Measurements from ENCODE around the gene OR2T2.
"Not testable (repeated sequence)": the region's sequence is repeated elsewhere in the genome, so short reads cannot be mapped to it uniquely, and the experiment has no call there.

Gene OR2T2

DNA sequence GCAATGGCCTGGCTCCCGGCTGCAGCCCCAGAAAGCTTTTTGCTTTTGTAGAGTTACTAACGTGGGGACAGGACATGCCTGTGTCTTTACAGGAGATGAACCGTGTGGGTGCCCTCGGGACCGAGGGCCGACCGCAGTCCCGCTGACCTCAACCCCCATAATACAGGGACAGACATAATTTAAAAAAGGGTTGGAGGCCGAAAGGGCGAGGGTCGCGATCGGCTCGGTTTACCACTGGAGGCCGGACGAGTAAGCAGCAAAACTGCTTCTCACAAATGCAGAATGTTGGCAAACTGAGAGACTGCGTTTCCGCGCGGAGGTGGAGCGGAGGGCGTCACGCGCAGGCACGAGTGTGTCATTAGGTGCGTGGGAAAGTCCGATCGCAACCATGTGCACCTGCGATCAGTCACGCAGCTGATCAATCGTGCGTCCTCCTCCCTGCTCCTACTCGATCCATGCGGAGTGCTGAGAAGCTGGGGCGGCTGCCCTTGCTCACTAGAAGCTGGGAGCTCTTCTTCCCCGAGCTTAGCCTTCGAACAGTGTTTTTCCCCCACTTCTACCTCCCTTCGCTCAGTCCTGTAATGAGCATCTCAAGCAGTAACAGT lies 11.5 kb upstream of the OR2T2 start:
- not testable (repeated sequence) for DNase-seq (ENCODE audit: low read depth); H3K4me3 ChIP-seq (ENCODE audit: low read length)

DNA sequence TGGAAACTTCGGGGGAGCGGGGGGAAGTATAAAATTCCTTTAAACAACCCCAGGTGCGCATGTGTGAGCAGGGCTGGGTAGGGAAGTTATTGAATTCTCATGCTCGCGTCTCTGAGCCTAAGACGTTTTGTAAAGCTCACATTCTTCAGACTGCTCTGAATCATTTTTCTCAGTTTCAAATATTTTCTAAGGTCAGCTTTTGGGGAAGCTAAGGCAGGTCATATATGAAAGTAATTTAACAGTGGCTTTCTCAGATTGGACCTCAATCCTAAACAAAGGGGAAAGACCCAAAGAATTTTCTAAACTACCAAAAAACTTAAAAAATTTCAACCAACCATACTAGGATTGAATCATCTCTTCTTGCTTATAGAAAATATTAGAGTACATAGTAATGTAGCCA lies 10.5 kb upstream of the OR2T2 start:
- DNase-seq (ENCODE audit: low read depth); H3K4me3 ChIP-seq (ENCODE audit: low read length): not testable (repeated sequence)

DNA sequence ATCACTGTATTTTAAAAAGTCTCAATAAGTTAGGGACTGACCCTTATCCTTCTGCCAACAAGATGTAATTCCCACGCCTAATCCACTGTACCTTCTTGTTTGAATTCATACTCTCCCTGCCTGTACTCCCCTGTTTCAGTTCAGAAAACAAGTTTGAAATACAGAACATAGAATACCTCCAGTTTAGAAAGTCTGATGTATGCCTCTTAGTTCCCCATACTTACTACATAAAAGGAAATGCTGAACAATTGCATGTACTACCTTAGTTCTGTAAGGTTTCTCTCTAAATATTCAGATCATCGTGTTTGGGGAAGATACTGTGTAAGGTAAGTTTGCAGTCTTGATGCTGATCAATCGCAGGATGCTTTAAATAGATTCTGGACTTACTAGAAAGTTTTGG lies 9.1 kb upstream of the OR2T2 start:
- H3K4me3 ChIP-seq (ENCODE audit: low read length); DNase-seq (ENCODE audit: low read depth): not testable (repeated sequence)

DNA sequence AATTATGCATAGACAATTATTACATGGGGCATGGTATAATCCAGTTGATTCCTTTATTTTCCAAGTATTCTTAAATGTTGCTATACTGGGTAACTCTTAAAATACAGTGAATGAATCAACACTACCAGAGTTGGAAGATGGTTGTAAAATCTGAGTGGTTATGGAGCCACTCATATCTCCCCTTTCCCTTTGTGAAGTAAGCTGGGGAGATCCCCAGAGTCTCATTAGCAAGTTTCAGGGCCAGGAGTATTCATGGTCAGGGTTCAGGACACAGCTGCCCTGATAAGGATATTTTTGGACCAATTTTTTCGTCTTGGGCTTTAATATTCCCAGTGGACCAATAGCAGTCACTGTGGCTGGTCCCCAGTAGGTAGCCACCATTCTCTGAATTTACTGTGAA lies 6.8 kb upstream of the OR2T2 start:
- not testable (repeated sequence) for DNase-seq (ENCODE audit: low read depth); H3K4me3 ChIP-seq (ENCODE audit: low read length)

DNA sequence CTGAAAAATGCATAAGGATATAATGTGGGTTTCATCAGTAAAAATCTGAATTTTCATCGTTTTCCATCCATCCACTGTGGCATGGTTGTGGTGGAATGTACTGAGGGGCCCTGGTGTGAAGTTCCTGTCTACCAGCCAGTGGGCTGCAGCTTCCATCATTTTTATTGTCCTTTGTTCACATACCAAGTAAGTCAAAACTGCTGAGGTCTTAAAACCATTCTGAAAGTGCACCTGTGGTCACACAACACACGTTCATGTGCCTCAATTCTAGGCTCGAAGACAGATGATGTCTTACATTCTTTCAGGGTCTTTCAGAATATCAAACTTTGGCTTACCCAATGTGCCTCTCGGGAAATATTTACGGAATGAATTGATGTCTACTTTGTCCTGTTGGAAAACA lies 6.2 kb upstream of the OR2T2 start:
- DNase-seq (ENCODE audit: low read depth); H3K4me3 ChIP-seq (ENCODE audit: low read length): not testable (repeated sequence)

DNA sequence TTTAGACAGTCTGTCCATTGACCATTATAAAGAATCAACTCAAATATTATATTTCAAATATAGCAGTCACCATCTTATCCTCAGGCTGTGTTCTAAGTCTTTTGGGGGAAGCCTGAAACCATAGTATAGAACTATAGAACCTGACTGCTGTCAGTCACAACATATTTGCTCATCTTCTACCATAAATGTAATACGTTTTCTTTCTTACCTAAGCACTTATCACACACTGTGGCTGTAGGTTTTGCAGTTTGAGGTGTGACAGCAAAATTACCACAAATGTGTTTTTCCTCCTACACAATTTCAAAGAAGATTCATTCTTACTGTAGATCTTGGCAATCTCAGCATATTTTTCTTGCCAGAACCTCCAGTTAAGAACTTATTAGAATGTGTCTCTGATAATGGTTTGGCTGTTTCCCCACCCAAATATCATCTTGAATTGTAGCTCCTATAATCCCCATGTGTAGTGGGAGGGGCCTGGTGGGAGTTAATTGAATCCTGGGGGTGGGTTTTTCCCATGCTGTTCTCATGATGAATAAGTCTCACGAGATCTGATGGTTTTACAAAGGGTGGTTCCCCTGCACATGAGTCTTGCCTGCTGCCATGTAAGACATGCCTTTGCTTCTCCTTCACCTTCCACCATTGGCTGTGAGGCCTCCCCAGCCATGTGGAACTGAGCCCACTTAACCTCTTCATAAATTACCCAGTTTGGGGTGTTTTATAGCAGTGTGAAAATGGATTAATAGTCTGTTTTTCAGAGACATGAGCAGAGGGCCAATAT lies 2.7 kb upstream of the OR2T2 start:
- not testable (repeated sequence) for DNase-seq (ENCODE audit: low read depth); H3K4me3 ChIP-seq (ENCODE audit: low read length)

DNA sequence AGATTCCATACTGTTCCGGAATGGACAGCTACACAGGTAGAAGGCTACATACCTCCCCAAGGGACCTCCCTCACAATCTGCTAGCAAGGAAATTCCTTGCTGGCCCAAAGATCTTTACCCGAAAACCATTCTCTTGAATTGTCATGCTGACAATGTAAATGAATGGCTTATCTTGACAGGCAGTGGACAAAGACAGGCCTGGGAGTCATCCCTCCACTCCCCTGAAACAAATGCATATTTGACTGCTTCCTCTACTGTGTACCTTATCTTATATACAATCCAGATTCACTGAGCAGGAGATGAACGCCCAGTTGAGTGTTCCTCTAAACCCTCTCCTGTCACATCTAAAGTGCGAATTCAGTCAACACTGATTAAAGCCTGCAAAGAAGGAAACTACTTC lies 834 bp upstream of the OR2T2 start:
- H3K4me3 ChIP-seq (ENCODE audit: low read length); DNase-seq (ENCODE audit: low read depth): not testable (repeated sequence)

DNA sequence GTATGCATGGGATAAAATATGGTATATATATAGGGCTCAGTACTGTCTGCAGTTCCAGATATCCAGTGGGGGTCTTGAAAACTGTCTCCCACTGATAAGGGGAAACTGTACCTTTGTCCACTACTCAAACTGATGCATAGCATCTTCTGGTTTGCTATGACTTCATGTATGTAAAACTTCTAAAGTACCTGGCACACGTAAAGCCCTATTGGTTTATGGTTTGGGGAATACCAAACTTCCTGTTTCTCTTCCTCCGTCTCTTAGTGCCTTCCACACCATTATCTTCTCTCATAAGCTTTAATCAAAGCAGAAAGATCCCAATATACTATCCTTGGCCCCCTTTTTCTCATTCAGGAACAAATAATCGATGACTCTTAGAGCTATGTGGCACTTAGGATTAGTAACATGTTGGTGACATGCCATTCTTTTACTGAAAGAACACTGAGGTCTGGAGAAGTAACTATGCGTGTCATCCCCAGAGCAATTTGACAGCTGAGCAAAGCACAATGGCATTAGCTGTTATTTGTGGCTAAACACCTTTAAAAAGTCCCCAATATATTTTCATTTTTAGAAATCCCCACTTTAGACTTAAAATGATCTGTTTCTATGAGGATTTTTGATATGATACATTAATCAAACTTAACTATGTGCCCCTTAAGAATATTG lies 3.1 kb downstream of the OR2T2 start:
- not testable (repeated sequence) for DNase-seq (ENCODE audit: low read depth); H3K4me3 ChIP-seq (ENCODE audit: low read length)

DNA sequence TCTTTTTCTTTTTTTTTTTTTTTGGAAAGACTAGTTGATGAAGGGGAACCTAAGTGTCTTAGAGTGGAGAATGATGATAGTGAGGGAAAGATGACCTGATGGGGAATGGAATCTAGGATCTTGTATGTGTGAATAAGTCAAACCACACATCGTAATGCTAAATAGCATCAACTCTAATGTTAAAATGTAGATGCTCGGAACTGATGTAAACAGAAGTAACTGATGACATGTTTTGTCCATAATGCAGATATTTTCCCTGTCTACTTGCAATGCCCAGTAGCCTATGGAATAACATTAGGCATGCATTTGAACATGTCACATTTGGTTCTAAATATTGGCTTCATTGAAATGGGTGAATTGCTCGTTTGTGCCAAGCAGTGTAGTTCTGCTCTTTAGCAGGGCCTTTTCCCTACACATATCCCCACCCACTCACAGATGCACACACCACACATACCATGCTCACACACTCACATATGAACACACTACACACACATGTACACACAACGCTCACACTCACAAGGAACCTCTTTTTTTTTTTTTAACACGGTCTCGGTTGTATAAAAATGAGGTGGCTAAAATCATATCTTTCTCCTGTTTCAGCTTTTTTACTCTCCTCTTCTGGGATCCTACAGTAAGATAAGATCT lies 4.5 kb downstream of the OR2T2 start:
- not testable (repeated sequence) for H3K4me3 ChIP-seq (ENCODE audit: low read length); DNase-seq (ENCODE audit: low read depth)

DNA sequence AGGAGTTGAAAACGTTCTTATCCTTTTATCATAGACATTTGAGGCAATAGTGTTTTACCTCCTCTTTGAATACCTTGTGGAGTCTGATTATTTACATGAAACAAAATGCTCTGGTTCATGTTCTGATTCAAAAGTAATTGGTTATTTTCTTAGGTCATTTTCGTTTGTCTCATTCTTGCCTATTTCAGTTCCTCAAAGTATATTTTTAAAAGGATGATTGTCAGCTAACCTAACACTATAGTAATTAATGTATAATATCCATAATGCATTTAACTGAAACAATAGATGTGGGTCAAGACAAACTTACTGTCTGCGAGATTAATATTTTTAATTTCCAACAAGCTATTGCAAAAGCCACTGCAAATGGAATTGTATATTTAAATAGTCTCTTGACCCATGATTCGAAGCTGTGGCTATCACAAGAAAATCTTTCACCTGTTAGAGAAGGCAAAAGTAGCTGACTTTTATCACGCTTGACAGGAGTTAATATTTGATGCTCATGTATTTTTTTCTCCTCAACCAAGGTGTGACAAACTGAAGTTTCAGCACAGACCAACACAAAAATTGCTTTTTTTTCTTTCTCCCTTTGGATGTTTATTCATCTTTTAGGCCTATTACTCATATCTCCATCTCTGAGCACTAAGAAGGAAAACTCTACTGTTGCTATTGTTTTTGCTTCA lies 5.2 kb downstream of the OR2T2 start:
- not testable (repeated sequence) for DNase-seq (ENCODE audit: low read depth); H3K4me3 ChIP-seq (ENCODE audit: low read length)

DNA sequence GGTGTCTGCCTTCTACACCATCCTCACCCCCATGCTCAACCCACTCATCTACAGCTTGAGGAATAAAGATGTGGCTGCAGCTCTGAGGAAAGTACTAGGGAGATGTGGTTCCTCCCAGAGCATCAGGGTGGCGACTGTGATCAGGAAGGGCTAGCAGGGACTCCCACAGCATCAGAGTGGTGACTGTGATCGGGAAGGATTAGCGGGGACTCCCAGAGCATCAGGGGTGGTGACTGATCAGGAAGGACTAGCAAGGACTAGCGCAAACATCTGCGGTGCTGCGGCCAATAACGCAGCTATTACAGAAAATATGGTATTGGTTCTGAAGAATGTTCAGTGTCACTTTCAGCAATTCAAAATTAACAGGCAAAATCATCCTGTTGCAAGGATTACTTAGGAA lies 8.2 kb downstream of the OR2T2 start:
- not testable (repeated sequence) for H3K4me3 ChIP-seq (ENCODE audit: low read length); DNase-seq (ENCODE audit: low read depth)

DNA sequence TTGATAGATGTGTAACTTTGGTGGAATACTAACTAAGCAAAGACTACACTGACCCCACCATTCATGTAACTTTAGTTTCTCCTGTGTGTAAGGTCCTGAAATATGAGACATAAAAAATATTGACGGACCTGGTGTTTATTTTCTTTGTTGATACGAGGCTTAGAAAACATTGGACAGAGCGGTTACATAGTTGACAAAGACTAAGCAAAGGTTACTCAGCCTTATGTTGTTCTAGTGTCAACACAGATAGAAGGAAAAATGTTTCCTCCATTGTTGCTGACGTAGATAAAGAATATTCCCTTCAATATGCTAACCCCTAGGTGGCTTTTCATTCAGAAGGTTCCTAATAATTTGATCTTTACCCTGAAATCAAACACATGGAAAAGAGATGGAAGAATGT lies 9.6 kb downstream of the OR2T2 start:
- DNase-seq (ENCODE audit: low read depth); H3K4me3 ChIP-seq (ENCODE audit: low read length): not testable (repeated sequence)

DNA sequence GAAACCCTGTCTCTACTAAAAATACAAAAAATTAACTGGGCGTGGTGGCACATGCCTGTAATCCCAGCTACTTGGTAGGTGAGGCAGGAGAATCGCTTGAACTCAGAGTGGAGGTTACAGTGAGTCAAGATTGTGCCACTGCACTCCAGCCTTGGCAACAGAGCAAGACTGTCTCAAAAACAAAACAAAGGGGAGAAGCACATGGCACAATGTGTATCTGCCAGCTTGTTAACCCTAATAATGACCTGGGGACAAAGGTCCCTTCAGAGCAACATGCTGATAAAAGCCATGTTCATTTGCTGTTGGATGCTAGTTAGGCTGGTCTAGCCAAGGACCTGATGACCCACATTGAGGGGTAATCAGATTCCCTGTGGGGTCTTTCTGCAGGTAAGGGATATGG lies 11.2 kb downstream of the OR2T2 start:
- H3K4me3 ChIP-seq (ENCODE audit: low read length); DNase-seq (ENCODE audit: low read depth): not testable (repeated sequence)

DNA sequence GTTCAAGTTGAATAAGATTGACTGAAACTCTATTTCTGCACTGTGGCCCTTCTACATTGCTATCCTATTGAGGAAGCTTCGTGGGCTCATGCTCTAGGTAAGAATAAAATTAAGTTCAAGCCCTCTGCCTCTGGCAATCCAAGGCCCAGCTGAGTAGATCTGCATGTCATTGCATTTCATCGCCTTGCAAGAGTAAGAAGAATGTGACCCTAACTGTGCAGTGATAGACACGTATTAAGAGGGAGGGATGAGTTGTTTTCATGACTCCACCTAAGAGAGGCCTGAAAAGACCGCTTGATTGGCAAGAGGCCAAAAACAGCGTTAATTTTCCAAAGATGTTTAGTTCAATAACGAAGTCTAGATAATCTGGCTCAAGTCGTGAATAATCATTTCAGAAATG lies 13.7 kb downstream of the OR2T2 start:
- not testable (repeated sequence) for H3K4me3 ChIP-seq (ENCODE audit: low read length); DNase-seq (ENCODE audit: low read depth)
